Caki2 (cell line): ENCODE results near the gene CLTCL1. TPM values are rescaled to one million over a fixed set of nuclear protein-coding genes. Genes with fewer than 3 reads are reported as not detected.
"Not testable (repeated sequence)": the region's sequence is repeated elsewhere in the genome, so short reads cannot be mapped to it uniquely, and the experiment has no call there.

Experiments used
- DNase-seq: peaks from one replicate; pipeline ENCODE4 v3.0.0-alpha.2; 2015; ENCODE audit warnings: low read depth
- in situ Hi-C: cut with HindIII; loops from 2 replicates; pipeline ENCODE4 v1.10.0; 2016; ENCODE audit warnings: low sequenced_read_pairs, low pct_unique_long_range_greater_than_20kb, mixed read lengths
- total RNA-seq: library from RNA; depleted of rRNA; stranded (reverse); fragments of >200 nt; shearing (Covaris generic); gene quantifications from 2 replicates; pipeline ENCODE4 v1.2.3, GENCODE V29; 2014; ENCODE audit warnings: low replicate concordance

CLTCL1 gene
- total RNA-seq, 1 experiment from 2014 or later = 2.9 TPM

GRCh38 chr22:19295733-19296132 is 4.2 kb upstream of the CLTCL1 start:
- in situ Hi-C loops = no loop called here
- no peak for DNase-seq

GRCh38 chr22:19292458-19293230 is 1.1 kb upstream of the CLTCL1 start:
- DNase-seq = no peak
- in situ Hi-C loops = no loop called here

GRCh38 chr22:19291218-19291579 is 320 bp downstream of the CLTCL1 start:
- no peak for DNase-seq
- in situ Hi-C loops = no loop called here

GRCh38 chr22:19290400-19291217 is 910 bp downstream of the CLTCL1 start:
- in situ Hi-C loops = no loop called here
- DNase-seq = peak; percentile 16

- in situ Hi-C loops = no loop called here
- DNase-seq = no peak
These were observed 1.9 kb downstream of the CLTCL1 start for GRCh38 chr22:19289475-19290161.

GRCh38 chr22:19287889-19288288 is 3.6 kb downstream of the CLTCL1 start:
- peak; percentile 31 for DNase-seq

GRCh38 chr22:19287076-19287707 is 4.3 kb downstream of the CLTCL1 start:
- in situ Hi-C loops = no loop called here
- no peak for DNase-seq

More at GRCh38 chr22:19287889-19288288, 3.6 kb downstream of the CLTCL1 start:
- in situ Hi-C loops = no loop called here

GRCh38 chr22:19285831-19286230 is 5.7 kb downstream of the CLTCL1 start:
- in situ Hi-C loops = no loop called here
- DNase-seq = no peak

GRCh38 chr22:19279143-19279542 is 12.4 kb downstream of the CLTCL1 start:
- DNase-seq, in situ Hi-C loops: not testable (repeated sequence)

- DNase-seq = no peak
- in situ Hi-C loops = no loop called here
These were observed 13.7 kb downstream of the CLTCL1 start for GRCh38 chr22:19277785-19278184.

- in situ Hi-C loops = no loop called here
- no peak for DNase-seq
These were observed 15.5 kb downstream of the CLTCL1 start for GRCh38 chr22:19275919-19276600.

GRCh38 chr22:19275513-19275912 is 16.0 kb downstream of the CLTCL1 start:
- in situ Hi-C loops = no loop called here
- no peak for DNase-seq

- DNase-seq = no peak
These were observed 16.4 kb downstream of the CLTCL1 start for GRCh38 chr22:19275104-19275503.

GRCh38 chr22:19271856-19272535 is 19.5 kb downstream of the CLTCL1 start:
- peak; percentile 57 for DNase-seq
- in situ Hi-C loops = no loop called here

More at GRCh38 chr22:19275104-19275503, 16.4 kb downstream of the CLTCL1 start:
- in situ Hi-C loops = no loop called here

GRCh38 chr22:19271273-19271855 is 20.2 kb downstream of the CLTCL1 start:
- DNase-seq = no peak
- in situ Hi-C loops = no loop called here

- in situ Hi-C loops = no loop called here
- DNase-seq = no peak
These were observed 20.6 kb downstream of the CLTCL1 start for GRCh38 chr22:19270873-19271272.

- no peak for DNase-seq
These were observed 24.9 kb downstream of the CLTCL1 start for GRCh38 chr22:19266547-19267086.

More at GRCh38 chr22:19266547-19267086, 24.9 kb downstream of the CLTCL1 start:
- in situ Hi-C loops = no loop called here
